Hepatocyte (in vitro differentiated cells): ENCODE results near the gene BET1L. TPM values are rescaled to one million over a fixed set of nuclear protein-coding genes. Genes with fewer than 3 reads are reported as not detected.

Experiments
- DNase-seq: peaks from one replicate; pipeline ENCODE4 v3.0.0-alpha.2; 2016; ENCODE audit warnings: low spot score
- H2AFZ ChIP-seq: fragments of 200-600 bp; sonication (generic); 2 replicates; pipeline ENCODE4 v1.6.0; 2016; ENCODE audit warnings: antibody characterized with exemption, mild to moderate bottlenecking
- H3K27ac ChIP-seq: fragments of 200-600 bp; sonication (generic); 2 replicates; pipeline ENCODE4 v1.5.1; 2016; ENCODE audit warnings: mild to moderate bottlenecking
- H3K27me3 ChIP-seq: fragments of 200-600 bp; sonication (generic); 2 replicates; pipeline ENCODE4 v1.6.1; 2016
- H3K36me3 ChIP-seq: fragments of 200-600 bp; sonication (generic); replicated peaks from 2 replicates; pipeline ENCODE4 v1.5.1; 2016; ENCODE audit warnings: low read depth; ENCODE audit not compliant: insufficient read depth
- H3K4me1 ChIP-seq: fragments of 200-600 bp; sonication (generic); 2 replicates; pipeline ENCODE4 v1.5.1; 2016; ENCODE audit warnings: mild to moderate bottlenecking, moderate library complexity; ENCODE audit not compliant: insufficient read depth
- H3K4me2 ChIP-seq: fragments of 200-600 bp; sonication (generic); 2 replicates; pipeline ENCODE4 v1.6.0; 2016
- H3K4me3 ChIP-seq: fragments of 200-600 bp; sonication (generic); 2 replicates; pipeline ENCODE4 v1.5.1; 2016; ENCODE audit warnings: mild to moderate bottlenecking
- H3K79me2 ChIP-seq: fragments of 200-600 bp; sonication (generic); 2 replicates; pipeline ENCODE4 v1.6.0; 2017; ENCODE audit warnings: mild to moderate bottlenecking
- H3K9me2 ChIP-seq: fragments of 200-600 bp; sonication (generic); replicated peaks from 2 replicates; pipeline ENCODE4 v1.6.0; 2017; ENCODE audit warnings: mild to moderate bottlenecking; ENCODE audit not compliant: insufficient read depth
- H3K9me3 ChIP-seq: fragments of 200-600 bp; sonication (generic); 2 replicates; pipeline ENCODE4 v1.5.1; 2016; ENCODE audit warnings: low read depth, mild to moderate bottlenecking
- H4K20me1 ChIP-seq: fragments of 200-600 bp; sonication (generic); 2 replicates; pipeline ENCODE4 v1.6.0; 2016; ENCODE audit warnings: mild to moderate bottlenecking; ENCODE audit not compliant: insufficient read depth, poor library complexity, severe bottlenecking
- EZH2 ChIP-seq: fragments of 200-600 bp; sonication (generic); IDR thresholded peaks from 2 replicates; pipeline ENCODE4 v1.6.1; 2016; ENCODE audit warnings: antibody characterized with exemption, mild to moderate bottlenecking, borderline replicate concordance
- EZH2phosphoT487 ChIP-seq: fragments of 200-600 bp; sonication (generic); IDR thresholded peaks from one replicate; pipeline ENCODE4 v1.6.1; 2018; ENCODE audit warnings: antibody characterized with exemption, mild to moderate bottlenecking, low read depth, moderate library complexity; ENCODE audit not compliant: unreplicated experiment, severe bottlenecking
- WGBS: methylation state at CpG from one replicate; pipeline ENCODE4 v1.1.6; 2016; ENCODE audit warnings: low lambda C conversion rate; ENCODE audit errors: missing lambda C conversion rate; 5-methylcytosine and 5-hydroxymethylcytosine counted together
- polyA plus RNA-seq: library from polyadenylated mRNA; unstranded; fragments of >200 nt; fragmentation: Nextera tagmentation; extraction: Ambion mirVana; gene quantifications from 2 replicates; pipeline ENCODE4 v1.2.1, GENCODE V29; 2016
- total RNA-seq: library from RNA; depleted of rRNA; stranded (reverse); fragments of >200 nt; gene quantifications from 2 replicates; pipeline ENCODE4 v1.2.3, GENCODE V29; 2014
- TF ChIP-seq, protein P1 (sequence below): fragments of 200-600 bp; sonication (generic); IDR thresholded peaks from 2 replicates; pipeline ENCODE4 v1.5.1; 2016; ENCODE audit warnings: antibody characterized with exemption, mild to moderate bottlenecking; ENCODE audit not compliant: poor library complexity

The BET1L gene
- total and polyA plus RNA-seq, 2 experiments from 2014 or later = 33.9 to 70.5 TPM

DNA sequence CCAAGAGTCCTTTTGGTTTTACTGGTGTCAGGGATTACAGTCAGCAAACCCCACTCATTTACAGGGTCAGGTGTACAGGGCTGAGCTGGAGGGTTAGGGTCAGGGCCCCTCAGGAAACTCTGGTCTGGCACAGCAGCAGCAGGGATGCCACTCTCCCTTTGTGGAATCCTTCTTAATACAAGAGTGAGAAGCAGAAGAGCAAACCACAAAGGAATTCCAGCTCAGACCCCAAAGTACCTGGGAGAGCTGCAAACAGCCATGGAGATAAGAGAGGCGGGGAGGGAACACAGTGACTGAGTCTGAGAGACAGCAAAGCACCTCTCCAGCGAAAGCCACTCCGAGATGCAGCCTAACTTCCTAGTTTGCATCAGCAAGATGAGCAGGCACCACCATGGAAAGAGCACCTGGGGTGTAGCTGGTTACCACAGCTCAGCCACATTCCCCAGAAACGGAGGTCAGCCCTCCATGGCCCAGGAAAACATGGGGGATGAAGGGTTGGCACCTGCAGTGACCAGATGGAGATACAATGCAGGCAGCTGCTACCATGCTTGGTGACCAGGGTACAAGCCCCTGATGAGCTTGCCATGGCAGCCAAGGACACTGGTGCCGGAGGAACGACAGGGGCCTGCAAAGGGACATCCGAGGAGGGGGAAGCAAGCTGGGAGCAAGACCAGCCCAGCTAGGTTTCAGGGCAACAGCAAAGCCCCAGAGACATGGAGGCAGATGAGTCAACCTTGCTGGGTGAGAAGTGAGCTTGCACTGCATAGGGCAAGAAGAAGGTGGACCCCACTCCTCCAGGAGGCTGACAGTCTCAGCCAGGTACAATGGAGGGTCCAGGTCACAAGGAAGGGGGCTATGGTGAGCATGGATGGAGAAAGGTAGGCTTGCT, 3.9 kb downstream of the BET1L start:
- Histone ChIP-seq H3K79me2 (peaks cover 39% of the 10 kb centered on the region), H3K4me3 (no peak overlapping the region), H3K9me3 (no peaks in the 10 kb centered on the region), H3K27ac (no peak overlapping the region), H3K4me2 (no peak overlapping the region), H4K20me1 (peaks cover 40% of the 10 kb centered on the region), H3K4me1 (peaks cover 12% of the 10 kb centered on the region), H3K9me2 (no peaks in the 10 kb centered on the region), H3K36me3 (no peaks in the 10 kb centered on the region), H2AFZ (no peak overlapping the region), H3K27me3 (no peaks in the 10 kb centered on the region)
- no peak for DNase-seq
- WGBS = 90% methylated on average over 7 of the region's 7 CpGs
- TF ChIP-seq EZH2 (no peak), EZH2phosphoT487 (no peak)
- TF ChIP-seq, protein P1, sequence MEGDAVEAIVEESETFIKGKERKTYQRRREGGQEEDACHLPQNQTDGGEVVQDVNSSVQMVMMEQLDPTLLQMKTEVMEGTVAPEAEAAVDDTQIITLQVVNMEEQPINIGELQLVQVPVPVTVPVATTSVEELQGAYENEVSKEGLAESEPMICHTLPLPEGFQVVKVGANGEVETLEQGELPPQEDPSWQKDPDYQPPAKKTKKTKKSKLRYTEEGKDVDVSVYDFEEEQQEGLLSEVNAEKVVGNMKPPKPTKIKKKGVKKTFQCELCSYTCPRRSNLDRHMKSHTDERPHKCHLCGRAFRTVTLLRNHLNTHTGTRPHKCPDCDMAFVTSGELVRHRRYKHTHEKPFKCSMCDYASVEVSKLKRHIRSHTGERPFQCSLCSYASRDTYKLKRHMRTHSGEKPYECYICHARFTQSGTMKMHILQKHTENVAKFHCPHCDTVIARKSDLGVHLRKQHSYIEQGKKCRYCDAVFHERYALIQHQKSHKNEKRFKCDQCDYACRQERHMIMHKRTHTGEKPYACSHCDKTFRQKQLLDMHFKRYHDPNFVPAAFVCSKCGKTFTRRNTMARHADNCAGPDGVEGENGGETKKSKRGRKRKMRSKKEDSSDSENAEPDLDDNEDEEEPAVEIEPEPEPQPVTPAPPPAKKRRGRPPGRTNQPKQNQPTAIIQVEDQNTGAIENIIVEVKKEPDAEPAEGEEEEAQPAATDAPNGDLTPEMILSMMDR = no peak

DNA sequence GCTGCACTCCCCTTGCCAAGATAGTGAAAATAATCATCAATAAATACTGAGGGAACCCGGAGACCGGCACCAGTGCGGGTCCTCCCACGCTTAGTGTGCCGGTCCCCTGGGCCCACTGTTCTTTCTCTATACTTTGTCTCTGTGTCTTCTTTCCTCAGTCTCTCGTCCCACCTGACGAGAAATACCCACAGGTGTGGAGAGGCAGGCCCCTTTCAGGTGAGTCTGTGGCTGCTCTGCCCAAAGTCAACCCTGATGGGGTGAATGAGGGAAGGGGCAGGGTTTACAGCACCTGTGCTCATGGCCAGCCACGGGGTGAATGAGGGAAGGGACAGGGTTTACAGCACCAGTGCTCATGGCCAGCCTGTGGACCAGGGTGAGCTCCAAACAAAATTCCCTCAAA, 4.7 kb downstream of the BET1L start:
- Histone ChIP-seq H3K27me3 (no peaks in the 10 kb centered on the region), H3K79me2 (peaks cover 35% of the 10 kb centered on the region), H4K20me1 (peaks cover 40% of the 10 kb centered on the region), H3K4me3 (no peak overlapping the region), H3K4me1 (peaks cover 12% of the 10 kb centered on the region), H2AFZ (no peak overlapping the region), H3K9me3 (no peaks in the 10 kb centered on the region), H3K27ac (no peak overlapping the region), H3K4me2 (no peak overlapping the region), H3K9me2 (no peaks in the 10 kb centered on the region), H3K36me3 (no peaks in the 10 kb centered on the region)
- DNase-seq = no peak
- no peak for TF ChIP-seq EZH2phosphoT487
- TF ChIP-seq, protein P1 = no peak
- no peak for TF ChIP-seq EZH2
- WGBS = 82% methylated on average over 8 of the region's 8 CpGs

DNA sequence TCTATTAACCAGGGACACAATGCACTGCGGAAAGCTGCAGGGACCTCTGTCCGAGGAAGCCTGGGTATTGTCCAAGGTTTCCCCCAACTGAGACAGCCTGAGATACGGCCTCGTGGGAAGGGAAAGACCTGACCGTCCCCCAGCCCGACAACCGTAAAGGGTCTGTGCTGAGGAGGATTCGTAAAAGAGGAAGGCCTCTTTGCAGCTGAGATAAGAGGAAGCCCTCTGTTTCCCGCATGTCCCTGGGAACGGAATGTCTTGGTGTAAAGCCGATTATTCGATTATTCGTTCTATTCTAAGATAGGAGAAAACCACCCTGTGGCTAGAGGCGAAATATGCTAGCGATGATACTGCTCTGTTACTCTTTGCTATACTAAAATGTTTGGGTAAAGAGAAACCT, 5.2 kb downstream of the BET1L start:
- no peak overlapping the region for H3K4me3 ChIP-seq
- no peak for DNase-seq
- TF ChIP-seq, protein P1 = no peak
- TF ChIP-seq EZH2 (no peak), EZH2phosphoT487 (no peak)
- H3K27me3 ChIP-seq = no peaks in the 10 kb centered on the region
- no peaks in the 10 kb centered on the region for H3K36me3 ChIP-seq
- H4K20me1 ChIP-seq = peaks cover 40% of the 10 kb centered on the region
- peaks cover 34% of the 10 kb centered on the region for H3K79me2 ChIP-seq
- no peaks in the 10 kb centered on the region for H3K9me3 ChIP-seq
- H3K4me2 ChIP-seq = no peak overlapping the region
- peaks cover 12% of the 10 kb centered on the region for H3K4me1 ChIP-seq
- H3K9me2 ChIP-seq = no peaks in the 10 kb centered on the region
- H2AFZ ChIP-seq = no peak overlapping the region
- H3K27ac ChIP-seq = no peak overlapping the region
- 65% methylated on average over 15 of the region's 15 CpGs for WGBS
